ENCODE results near the gene TAF1B. TPM values are rescaled to one million over a fixed set of nuclear protein-coding genes. Genes with fewer than 3 reads are reported as not detected.

TAF1B gene
- total RNA-seq, 2 experiments from 2014 or later = 33.0 to 35.6 TPM

DNA sequence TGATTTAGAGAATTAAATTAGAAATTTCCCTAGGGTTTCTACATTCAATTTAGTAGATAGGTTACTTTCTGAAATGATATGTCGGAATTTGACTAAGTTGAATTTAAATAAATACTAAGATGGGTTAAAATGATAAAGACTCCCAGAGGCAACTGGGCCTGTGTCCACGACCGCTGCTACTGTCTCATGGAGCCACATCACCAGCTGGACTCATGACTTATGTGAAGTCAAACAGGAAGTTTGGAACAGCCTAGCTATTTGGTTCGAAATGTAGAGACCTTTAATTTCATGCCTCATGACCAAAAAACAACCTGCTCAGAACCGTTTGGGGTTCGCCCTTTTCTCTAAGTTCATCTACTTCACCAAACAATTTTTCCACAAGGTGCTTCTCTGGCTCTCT lies 130.4 kb downstream of the TAF1B start:
- ChIA-PET POLR2A (no interaction called here), CTCF (interaction anchor here (2.4 kb wide), 1 partner anchor 11 kb away, joined by 23 read pairs; no protein-coding TSS in a partner anchor)
- H3K27me3 Mint-ChIP-seq (ENCODE audit: low read depth) = peaks cover 17% of the 10 kb centered on the region

DNA sequence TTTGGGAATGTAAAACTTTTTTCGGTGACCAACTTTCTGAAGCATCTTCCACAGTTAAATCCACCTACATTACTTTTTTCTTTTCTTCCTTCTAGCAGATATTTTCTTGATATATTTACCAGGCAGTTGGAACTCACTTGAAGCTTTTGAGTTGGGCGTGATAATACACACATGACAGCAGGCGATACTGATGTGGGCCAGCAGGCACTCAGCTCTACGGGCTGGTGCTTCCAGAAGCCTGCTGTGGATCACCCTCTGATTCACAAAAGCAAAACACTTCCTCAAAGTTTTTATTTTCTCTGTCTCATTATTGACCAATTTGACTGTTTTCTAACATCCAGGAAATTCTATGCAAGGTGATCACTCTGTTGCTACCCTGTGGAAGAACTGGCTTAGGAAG lies 131.1 kb downstream of the TAF1B start:
- Mint-ChIP-seq H3K4me3 (no peak overlapping the region), H3K27ac (no peak overlapping the region), H3K4me1 (ENCODE audit: low read depth) (no peaks in the 10 kb centered on the region), H3K27me3 (ENCODE audit: low read depth) (peaks cover 17% of the 10 kb centered on the region), H3K36me3 (ENCODE audit: low read depth) (no peaks in the 10 kb centered on the region), H3K9me3 (ENCODE audit: insufficient read depth) (no peaks in the 10 kb centered on the region)
- POLR2A ChIA-PET = no interaction called here
- DNase-seq = no peak
- CTCF ChIA-PET = interaction anchor here (2.4 kb wide), 1 partner anchor 10 kb away, joined by 23 read pairs; no protein-coding TSS in a partner anchor
- ATAC-seq = no peak

More for the DNA sequence above, 130.4 kb downstream of the TAF1B start:
- H3K27ac Mint-ChIP-seq = no peak overlapping the region
- H3K4me3 Mint-ChIP-seq = no peak overlapping the region
- H3K36me3 Mint-ChIP-seq (ENCODE audit: low read depth) = no peaks in the 10 kb centered on the region
- no peaks in the 10 kb centered on the region for H3K9me3 Mint-ChIP-seq (ENCODE audit: insufficient read depth)
- ATAC-seq (no peak), DNase-seq (no peak)
- H3K4me1 Mint-ChIP-seq (ENCODE audit: low read depth) = no peaks in the 10 kb centered on the region

DNA sequence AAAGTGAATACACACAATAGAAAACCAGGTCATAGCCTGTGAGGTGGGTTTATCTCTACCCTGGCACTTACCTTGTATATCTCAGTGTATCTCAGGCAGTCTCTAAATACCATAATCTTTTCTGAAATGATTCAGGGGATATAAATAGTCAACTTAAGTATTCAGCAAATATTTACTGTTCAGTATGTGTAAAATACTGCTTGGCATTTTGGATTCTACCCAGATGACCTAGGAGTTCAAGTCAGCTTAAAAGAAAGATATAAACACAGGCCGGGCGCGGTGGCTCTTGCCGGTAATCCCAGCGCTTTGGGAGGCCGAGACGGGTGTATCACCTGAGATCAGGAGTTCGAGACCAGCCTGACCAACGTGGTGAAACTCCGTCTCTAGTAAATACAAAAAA lies 132.1 kb downstream of the TAF1B start:
- H3K4me3 Mint-ChIP-seq = no peak overlapping the region
- POLR2A ChIA-PET = no interaction called here
- no peak overlapping the region for H3K27ac Mint-ChIP-seq
- DNase-seq = no peak
- no peaks in the 10 kb centered on the region for H3K9me3 Mint-ChIP-seq (ENCODE audit: insufficient read depth)
- no peaks in the 10 kb centered on the region for H3K36me3 Mint-ChIP-seq (ENCODE audit: low read depth)
- H3K27me3 Mint-ChIP-seq (ENCODE audit: low read depth) = peaks cover 17% of the 10 kb centered on the region
- ATAC-seq = no peak
- peaks cover 7% of the 10 kb centered on the region for H3K4me1 Mint-ChIP-seq (ENCODE audit: low read depth)
- CTCF ChIA-PET = interaction anchor here (1.2 to 2.4 kb wide), 2 partner anchors 9 to 176 kb away, joined by 3 to 23 read pairs; no protein-coding TSS in a partner anchor

DNA sequence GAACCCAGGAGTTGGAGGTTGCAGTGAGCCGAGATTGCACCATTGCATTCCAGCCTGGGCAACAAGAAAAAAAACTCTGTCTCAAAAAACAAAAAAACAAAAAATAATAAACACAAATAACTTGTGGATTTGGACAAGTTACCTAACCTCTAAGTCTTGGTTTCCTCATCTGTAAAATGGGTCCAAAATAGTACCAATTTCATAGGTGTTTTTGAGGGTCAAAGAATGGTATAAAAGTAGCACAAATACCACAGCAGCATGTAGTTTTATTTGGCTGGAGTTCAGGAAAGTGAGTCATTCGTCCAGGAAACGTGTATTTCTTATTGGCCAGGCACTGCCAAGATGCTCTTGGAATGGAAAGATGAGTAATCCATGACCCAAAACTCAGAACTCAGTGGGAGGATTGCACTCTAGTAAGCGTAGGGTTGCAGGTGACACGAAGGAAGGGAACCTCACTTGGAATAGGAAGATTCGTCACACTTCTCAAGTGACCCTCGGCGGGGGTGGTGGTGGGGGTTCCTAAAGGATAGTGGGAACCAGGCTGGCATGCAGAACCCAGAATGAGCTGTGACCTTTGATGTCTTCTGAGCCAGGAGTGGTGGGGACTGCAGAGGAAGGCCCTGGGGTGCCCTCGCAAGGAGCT lies 132.7 kb downstream of the TAF1B start:
- Mint-ChIP-seq H3K36me3 (ENCODE audit: low read depth) (no peaks in the 10 kb centered on the region), H3K27me3 (ENCODE audit: low read depth) (peaks cover 21% of the 10 kb centered on the region), H3K27ac (no peak overlapping the region), H3K4me1 (ENCODE audit: low read depth) (peaks cover 13% of the 10 kb centered on the region), H3K9me3 (ENCODE audit: insufficient read depth) (no peaks in the 10 kb centered on the region), H3K4me3 (no peak overlapping the region)
- CTCF ChIA-PET = interaction anchor here (1.2 to 2.4 kb wide), 3 partner anchors 8 to 176 kb away, joined by 3 to 23 read pairs (median 6); no protein-coding TSS in a partner anchor
- no peak for ATAC-seq
- no peak for DNase-seq
- POLR2A ChIA-PET = no interaction called here

DNA sequence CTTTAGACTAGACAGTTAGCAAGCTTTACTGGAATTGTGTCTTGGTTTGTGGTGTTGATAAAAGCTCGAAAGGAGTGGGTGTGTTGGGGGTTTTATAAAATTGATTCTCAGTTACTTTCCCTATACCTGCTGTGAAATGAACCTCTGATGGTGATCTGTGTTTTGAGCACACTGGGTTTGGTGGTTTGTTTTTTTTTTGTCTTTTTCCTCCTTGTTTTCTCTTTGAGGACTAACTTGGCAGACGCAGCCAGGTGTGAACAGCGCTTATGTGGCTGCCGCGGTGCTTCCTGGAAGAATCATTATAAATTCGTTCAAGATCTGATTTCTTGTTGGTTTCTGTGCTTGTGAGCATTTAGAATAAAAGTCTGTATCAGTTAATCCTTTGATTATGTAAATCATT lies 136.7 kb downstream of the TAF1B start:
- no peaks in the 10 kb centered on the region for H3K36me3 Mint-ChIP-seq (ENCODE audit: low read depth)
- no peaks in the 10 kb centered on the region for H3K9me3 Mint-ChIP-seq (ENCODE audit: insufficient read depth)
- H3K4me3 Mint-ChIP-seq = no peak overlapping the region
- H3K27ac Mint-ChIP-seq = no peak overlapping the region
- DNase-seq (no peak), ATAC-seq (no peak)
- ChIA-PET POLR2A (no interaction called here), CTCF (interaction anchor here (0.8 to 1.9 kb wide), 7 partner anchors 9 to 180 kb away, joined by 3 to 5 read pairs (median 3); partner anchors contain the start of gene TAF1B)
- peaks cover 31% of the 10 kb centered on the region for H3K27me3 Mint-ChIP-seq (ENCODE audit: low read depth)
- peaks cover 14% of the 10 kb centered on the region for H3K4me1 Mint-ChIP-seq (ENCODE audit: low read depth)

DNA sequence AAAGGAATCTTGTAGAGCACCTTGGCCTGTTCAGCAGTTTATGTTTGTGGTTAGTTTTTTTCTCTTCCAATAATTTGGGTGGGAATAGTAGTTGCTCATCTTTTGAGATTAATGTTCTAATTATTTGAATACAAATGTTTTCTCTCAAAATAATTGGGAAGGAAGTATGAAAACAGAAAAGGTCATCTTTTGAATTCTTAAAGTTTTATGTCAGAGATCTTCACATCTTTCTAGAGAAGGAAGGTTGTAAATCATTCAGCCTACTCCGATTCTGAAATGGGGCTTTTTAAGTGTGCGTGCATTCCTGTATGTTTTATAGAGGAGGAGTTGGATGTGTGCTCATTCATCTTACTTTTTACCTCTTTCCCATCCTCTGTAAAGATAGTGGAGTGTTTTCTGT lies 137.2 kb downstream of the TAF1B start:
- H3K4me3 Mint-ChIP-seq = no peak overlapping the region
- CTCF ChIA-PET = interaction anchor here (1.7 to 8.1 kb wide), 2 partner anchors 20 to 68 kb away, joined by 5 to 205 read pairs; partner anchors contain the start of gene KLF11
- POLR2A ChIA-PET = no interaction called here
- H3K27ac Mint-ChIP-seq = no peak overlapping the region
- ATAC-seq (no peak), DNase-seq (no peak)
- H3K36me3 Mint-ChIP-seq (ENCODE audit: low read depth) = no peaks in the 10 kb centered on the region
- peaks cover 34% of the 10 kb centered on the region for H3K27me3 Mint-ChIP-seq (ENCODE audit: low read depth)
- H3K4me1 Mint-ChIP-seq (ENCODE audit: low read depth) = peaks cover 14% of the 10 kb centered on the region
- H3K9me3 Mint-ChIP-seq (ENCODE audit: insufficient read depth) = no peaks in the 10 kb centered on the region

DNA sequence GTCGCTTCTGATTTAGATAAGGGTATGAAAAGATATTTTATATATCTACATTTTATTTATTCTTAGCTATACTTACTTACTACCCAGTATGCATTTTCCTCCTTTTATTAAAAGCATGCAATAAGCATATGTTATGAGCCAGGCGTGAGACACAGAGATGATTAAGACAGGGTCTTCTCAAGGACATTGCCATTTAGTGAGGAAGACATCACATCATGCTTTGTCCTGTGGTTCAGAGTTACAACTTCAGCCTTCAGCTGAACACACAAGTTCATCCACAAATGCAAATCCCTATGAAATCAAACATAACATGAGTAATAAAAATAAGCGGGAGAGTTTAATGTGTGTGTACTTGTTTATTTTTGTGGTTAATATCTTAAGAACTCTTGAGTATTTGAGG lies 138.4 kb downstream of the TAF1B start:
- peaks cover 34% of the 10 kb centered on the region for H3K27me3 Mint-ChIP-seq (ENCODE audit: low read depth)
- ChIA-PET CTCF (interaction anchor here (0.8 to 8.1 kb wide), 4 partner anchors 8 to 427 kb away, joined by 3 to 205 read pairs (median 3); partner anchors contain the start of gene KLF11), POLR2A (no interaction called here)
- no peaks in the 10 kb centered on the region for H3K36me3 Mint-ChIP-seq (ENCODE audit: low read depth)
- H3K4me3 Mint-ChIP-seq = no peak overlapping the region
- H3K27ac Mint-ChIP-seq = no peak overlapping the region
- no peaks in the 10 kb centered on the region for H3K9me3 Mint-ChIP-seq (ENCODE audit: insufficient read depth)
- ATAC-seq (no peak), DNase-seq (no peak)
- H3K4me1 Mint-ChIP-seq (ENCODE audit: low read depth) = peaks cover 14% of the 10 kb centered on the region

DNA sequence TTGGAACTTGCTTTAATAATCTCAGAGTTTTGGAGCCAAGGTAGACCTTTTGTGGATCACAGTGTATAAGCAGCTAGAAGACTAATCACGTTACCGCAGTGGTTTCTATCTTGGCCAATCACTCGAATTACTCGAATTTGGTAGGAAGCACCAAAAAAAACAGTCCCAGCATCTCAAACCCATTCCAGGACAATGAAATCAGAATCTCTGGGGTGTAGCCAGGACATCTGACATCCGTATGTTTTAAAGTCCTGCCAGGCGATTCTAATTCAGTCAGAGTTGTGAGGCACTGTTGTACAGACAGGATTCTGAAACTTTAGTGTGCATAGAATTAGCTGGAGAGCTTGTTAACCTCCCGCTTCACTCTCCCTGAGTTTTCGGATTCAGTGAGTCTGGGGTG lies 139.0 kb downstream of the TAF1B start:
- ChIA-PET CTCF (interaction anchor here (1.1 to 8.1 kb wide), 3 partner anchors 66 to 427 kb away, joined by 3 to 205 read pairs (median 3); partner anchors contain the start of gene KLF11), POLR2A (no interaction called here)
- Mint-ChIP-seq H3K4me1 (ENCODE audit: low read depth) (peaks cover 14% of the 10 kb centered on the region), H3K27me3 (ENCODE audit: low read depth) (peaks cover 30% of the 10 kb centered on the region), H3K36me3 (ENCODE audit: low read depth) (no peaks in the 10 kb centered on the region), H3K9me3 (ENCODE audit: insufficient read depth) (no peaks in the 10 kb centered on the region), H3K4me3 (no peak overlapping the region), H3K27ac (no peak overlapping the region)
- no peak for DNase-seq
- no peak for ATAC-seq

DNA sequence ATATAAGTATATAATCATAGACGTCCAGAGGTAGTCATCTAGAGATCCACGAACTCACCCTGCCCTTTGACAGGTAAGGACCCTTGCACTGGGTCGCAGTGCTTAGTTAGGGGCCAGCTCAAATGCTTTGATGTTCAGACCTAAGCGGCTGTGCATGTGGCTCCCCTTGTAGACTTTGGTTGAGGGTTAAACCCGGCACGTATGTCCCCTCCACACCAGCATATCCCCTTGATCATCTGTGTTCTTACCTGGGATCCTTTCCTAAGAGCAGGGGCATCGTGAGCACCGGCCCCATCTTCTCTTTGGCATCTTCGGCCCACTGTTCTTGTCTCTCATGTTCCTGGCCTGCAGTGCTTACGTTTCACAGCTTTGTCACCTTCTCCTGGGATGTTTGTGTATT lies 139.6 kb downstream of the TAF1B start:
- Mint-ChIP-seq H3K27ac (no peak overlapping the region), H3K27me3 (ENCODE audit: low read depth) (peaks cover 30% of the 10 kb centered on the region), H3K4me3 (no peak overlapping the region), H3K36me3 (ENCODE audit: low read depth) (no peaks in the 10 kb centered on the region), H3K9me3 (ENCODE audit: insufficient read depth) (no peaks in the 10 kb centered on the region), H3K4me1 (ENCODE audit: low read depth) (peaks cover 14% of the 10 kb centered on the region)
- ChIA-PET POLR2A (no interaction called here), CTCF (interaction anchor here (0.7 to 8.1 kb wide), 17 partner anchors 8 to 909 kb away, joined by 3 to 205 read pairs (median 10); partner anchors contain the start of genes KLF11 and RRM2)
- DNase-seq = no peak
- ATAC-seq = no peak

DNA sequence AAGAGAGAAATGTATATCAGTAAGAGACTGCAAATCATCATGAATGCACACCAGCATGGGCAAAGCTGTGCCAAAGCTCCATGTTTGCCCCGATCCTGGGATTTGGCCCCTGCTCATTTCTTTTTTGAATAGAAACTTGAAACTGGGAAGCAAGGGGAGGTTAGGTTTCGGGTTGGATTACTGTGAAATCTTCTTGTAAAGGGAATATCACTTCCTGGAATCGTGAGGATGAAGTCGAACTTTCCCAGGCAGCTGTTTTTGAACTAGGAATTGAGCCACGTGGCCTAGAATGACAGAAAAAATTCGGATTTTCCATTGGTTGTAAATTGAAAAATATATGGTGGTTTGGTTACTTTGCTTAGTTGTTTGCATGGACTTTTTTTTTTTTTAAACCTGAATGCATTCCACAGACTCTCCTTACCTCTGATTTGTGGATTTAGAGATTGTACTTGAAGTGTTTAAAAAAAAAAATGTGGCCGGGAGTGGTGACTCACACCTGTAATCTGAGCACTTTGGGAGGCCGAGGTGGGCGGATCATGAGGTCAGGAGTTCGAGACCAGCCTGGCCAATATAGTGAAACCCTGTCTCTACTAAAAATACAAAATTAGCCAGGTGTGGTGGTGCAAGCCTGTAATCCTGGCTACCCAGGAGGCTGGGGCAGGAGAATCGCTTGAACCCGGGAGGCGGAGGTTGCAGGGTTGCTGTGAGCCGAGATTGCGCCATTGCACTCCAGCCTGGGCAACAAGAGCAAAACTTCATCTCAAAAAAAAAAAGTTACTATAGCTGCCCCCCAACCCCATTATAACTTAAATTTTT lies 140.3 kb downstream of the TAF1B start:
- DNase-seq = no peak
- Mint-ChIP-seq H3K9me3 (ENCODE audit: insufficient read depth) (no peaks in the 10 kb centered on the region), H3K36me3 (ENCODE audit: low read depth) (no peaks in the 10 kb centered on the region), H3K4me3 (no peak overlapping the region), H3K27ac (no peak overlapping the region), H3K27me3 (ENCODE audit: low read depth) (peaks cover 25% of the 10 kb centered on the region), H3K4me1 (ENCODE audit: low read depth) (peaks cover 14% of the 10 kb centered on the region)
- CTCF ChIA-PET = interaction anchor here (0.6 to 8.1 kb wide), 61 partner anchors 9 to 910 kb away, joined by 3 to 205 read pairs (median 5); partner anchors contain the start of genes KLF11, RRM2 and TAF1B
- no peak for ATAC-seq
- POLR2A ChIA-PET = interaction anchor here (0.6 kb wide), 3 partner anchors 10 to 57 kb away, joined by 3 to 4 read pairs (median 3); no protein-coding TSS in a partner anchor
